ENCODE results near the gene GNLY.

DNA sequence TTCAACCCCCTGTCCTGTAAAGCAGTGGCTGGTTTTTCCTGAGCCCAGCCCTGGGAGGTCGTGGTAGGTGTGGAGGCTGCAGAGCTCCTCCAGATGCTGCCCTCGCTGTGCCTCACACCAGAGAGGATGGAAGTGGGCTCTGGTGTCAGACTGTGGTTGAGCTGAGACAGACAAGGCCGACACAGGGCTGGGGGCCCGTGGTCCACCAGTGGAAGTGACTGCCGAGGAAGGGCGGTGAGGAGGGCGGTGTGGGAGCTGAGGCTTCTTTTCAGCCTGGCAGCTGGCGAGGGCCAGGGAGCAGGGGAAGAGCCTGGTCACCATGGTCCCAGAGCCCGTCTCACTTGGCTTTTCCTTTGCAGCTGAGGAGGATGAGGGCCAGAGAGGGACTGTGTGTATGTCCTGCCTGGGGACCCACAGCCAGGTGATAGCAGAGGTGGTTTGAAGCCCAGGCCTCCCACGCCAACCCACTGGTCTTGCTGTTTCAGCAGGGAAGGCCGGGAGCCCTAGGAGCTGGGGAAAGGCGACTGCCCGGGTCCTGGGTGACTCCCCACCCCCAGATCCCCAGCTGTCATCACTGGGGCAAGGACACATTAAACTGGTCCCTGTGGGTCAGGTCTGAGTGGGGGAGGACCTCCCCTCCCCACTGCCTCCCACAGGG, 34.7 kb upstream of the GNLY start:
- TF ChIP-seq, protein P1, sequence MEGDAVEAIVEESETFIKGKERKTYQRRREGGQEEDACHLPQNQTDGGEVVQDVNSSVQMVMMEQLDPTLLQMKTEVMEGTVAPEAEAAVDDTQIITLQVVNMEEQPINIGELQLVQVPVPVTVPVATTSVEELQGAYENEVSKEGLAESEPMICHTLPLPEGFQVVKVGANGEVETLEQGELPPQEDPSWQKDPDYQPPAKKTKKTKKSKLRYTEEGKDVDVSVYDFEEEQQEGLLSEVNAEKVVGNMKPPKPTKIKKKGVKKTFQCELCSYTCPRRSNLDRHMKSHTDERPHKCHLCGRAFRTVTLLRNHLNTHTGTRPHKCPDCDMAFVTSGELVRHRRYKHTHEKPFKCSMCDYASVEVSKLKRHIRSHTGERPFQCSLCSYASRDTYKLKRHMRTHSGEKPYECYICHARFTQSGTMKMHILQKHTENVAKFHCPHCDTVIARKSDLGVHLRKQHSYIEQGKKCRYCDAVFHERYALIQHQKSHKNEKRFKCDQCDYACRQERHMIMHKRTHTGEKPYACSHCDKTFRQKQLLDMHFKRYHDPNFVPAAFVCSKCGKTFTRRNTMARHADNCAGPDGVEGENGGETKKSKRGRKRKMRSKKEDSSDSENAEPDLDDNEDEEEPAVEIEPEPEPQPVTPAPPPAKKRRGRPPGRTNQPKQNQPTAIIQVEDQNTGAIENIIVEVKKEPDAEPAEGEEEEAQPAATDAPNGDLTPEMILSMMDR (conservative IDR thresholded peaks at IDR 0.05 in 1 of 2, IDR thresholded peaks at IDR 0.05 in 1 of 2; ENCODE audit: extremely low read depth in 1 of 2, insufficient read depth in 1 of 2, low read depth in 1 of 2, low read length in 2 of 2): no peak
- TF ChIP-seq EZH2 (IDR thresholded peaks at IDR 0.05; ENCODE audit: borderline replicate concordance, low read length): no peak
